Stimulated activated CD8-positive, alpha-beta memory T cell treated with anti-CD3 and anti-CD28 coated beads, Interleukin-7, amount 100 ng/mL, for 24 hours (primary cell): Measurements from ENCODE around the gene RNASE3.
A peak's percentile ranks its signal among the peaks of the same experiment; 100 is the strongest.
"Not testable (repeated sequence)": the region's sequence is repeated elsewhere in the genome, so short reads cannot be mapped to it uniquely, and the experiment has no call there.

Experiments
- DNase-seq: peaks from one replicate; pipeline ENCODE4 v3.0.0-alpha.2; 2020; ENCODE audit warnings: low read depth

RNASE3 gene

GRCh38 chr14:20891126-20891825 is at the start of gene RNASE3:
TSS of gene RNASE3 (plus strand) at chr14:20891385. CDS start at chr14:20891687, 302 bp downstream.
- DNase-seq: not testable (repeated sequence)

- DNase-seq: no peak
These were observed 44.6 kb upstream of the RNASE3 start for GRCh38 chr14:20846560-20846959.

- no peak for DNase-seq
These were observed 42.8 kb upstream of the RNASE3 start for GRCh38 chr14:20848316-20848954.

GRCh38 chr14:20848955-20849570 is 42.1 kb upstream of the RNASE3 start:
- no peak for DNase-seq

GRCh38 chr14:20853042-20853441 is 38.1 kb upstream of the RNASE3 start:
- DNase-seq: no peak

GRCh38 chr14:20855652-20856291 is 35.4 kb upstream of the RNASE3 start:
- no peak for DNase-seq

- no peak for DNase-seq
These were observed 34.0 kb upstream of the RNASE3 start for GRCh38 chr14:20857207-20857606.

GRCh38 chr14:20857630-20858261 is 33.4 kb upstream of the RNASE3 start:
- peak; percentile 70 for DNase-seq

GRCh38 chr14:20866194-20866593 is 25.0 kb upstream of the RNASE3 start:
- DNase-seq: no peak

- DNase-seq: no peak
These were observed 24.2 kb upstream of the RNASE3 start for GRCh38 chr14:20866963-20867362.

GRCh38 chr14:20873370-20874177 is 17.6 kb upstream of the RNASE3 start:
- DNase-seq: peak; percentile 68

GRCh38 chr14:20877016-20877415 is 14.2 kb upstream of the RNASE3 start:
- no peak for DNase-seq

- no peak for DNase-seq
These were observed 12.5 kb upstream of the RNASE3 start for GRCh38 chr14:20878695-20879094.

- DNase-seq: not testable (repeated sequence)
These were observed 10.0 kb upstream of the RNASE3 start for GRCh38 chr14:20881229-20881628.

- not testable (repeated sequence) for DNase-seq
These were observed 8.4 kb upstream of the RNASE3 start for GRCh38 chr14:20882787-20883186.

- DNase-seq: not testable (repeated sequence)
These were observed 2.8 kb upstream of the RNASE3 start for GRCh38 chr14:20888411-20888810.

- DNase-seq: not testable (repeated sequence)
These were observed 4.1 kb downstream of the RNASE3 start for GRCh38 chr14:20895322-20895721.

GRCh38 chr14:20904393-20905029 is 13.3 kb downstream of the RNASE3 start:
- no peak for DNase-seq

- DNase-seq: no peak
These were observed 14.5 kb downstream of the RNASE3 start for GRCh38 chr14:20905676-20906075.

GRCh38 chr14:20907214-20907613 is 16.0 kb downstream of the RNASE3 start:
- DNase-seq: no peak

GRCh38 chr14:20910822-20911221 is 19.6 kb downstream of the RNASE3 start:
- not testable (repeated sequence) for DNase-seq
